MCF 10A (cell line): ENCODE measurements around the gene CIB4. TPM values are rescaled to one million over a fixed set of nuclear protein-coding genes. Genes with fewer than 3 reads are reported as not detected.

Source experiments
- BruUV-seq: library from RNA; stranded (reverse); fragments of 400-500 nt; replicated peaks from 2 replicates; lab custom pipeline; 2021; lab: Mats Ljungman, UMichigan
- CTCF ChIA-PET: fragments of 300-600 bp; sonication (Branson Sonifier 250); formaldehyde crosslinking; extraction: SDS; loops from one replicate; lab custom pipeline; 2021; ENCODE audit warnings: antibody characterized with exemption, inconsistent platforms; lab: Yijun Ruan, JAX
- POLR2A ChIA-PET: fragments of 300-600, 350-650 bp; sonication (Branson Sonifier 250); formaldehyde crosslinking; extraction: SDS; loops from one replicate; lab custom pipeline; 2020; ENCODE audit warnings: antibody characterized with exemption, inconsistent platforms; lab: Yijun Ruan, JAX
- DNase-seq: peaks from one replicate; pipeline ENCODE4 v3.0.0-alpha.2; 2018; ENCODE audit not compliant: unreplicated experiment
- H3K27ac Mint-ChIP-seq: one replicate; pipeline ENCODE4 v1.8.0; 2022; ENCODE audit warnings: mild to moderate bottlenecking, low read depth, mixed read lengths; ENCODE audit not compliant: unreplicated experiment
- H3K27me3 Mint-ChIP-seq: one replicate; pipeline ENCODE4 v1.8.0; 2022; ENCODE audit warnings: mixed read lengths; ENCODE audit not compliant: insufficient read depth, unreplicated experiment
- H3K36me3 Mint-ChIP-seq: one replicate; pipeline ENCODE4 v1.8.0; 2022; ENCODE audit warnings: mild to moderate bottlenecking, moderate library complexity, mixed read lengths; ENCODE audit not compliant: insufficient read depth, unreplicated experiment
- H3K4me1 Mint-ChIP-seq: one replicate; pipeline ENCODE4 v1.8.0; 2022; ENCODE audit warnings: mixed read lengths; ENCODE audit not compliant: insufficient read depth, unreplicated experiment
- H3K4me3 Mint-ChIP-seq: one replicate; pipeline ENCODE4 v1.8.0; 2022; ENCODE audit warnings: mild to moderate bottlenecking, moderate library complexity, mixed read lengths; ENCODE audit not compliant: unreplicated experiment
- H3K9me3 Mint-ChIP-seq: one replicate; pipeline ENCODE4 v1.8.0; 2022; ENCODE audit warnings: mixed read lengths; ENCODE audit not compliant: unreplicated experiment
- intact Hi-C: fragments of 100-400 bp; cut with micrococcal nuclease; formaldehyde crosslinking; loops from 2 replicates; pipeline ENCODE4 v1.14.1; 2022
- total RNA-seq: library from RNA; stranded (reverse); gene quantifications from 2 replicates; pipeline ENCODE4 v1.2.3, GENCODE V29; 2022
- TF ChIP-seq, protein P1 (sequence below): fragments of 200-600 bp; IDR thresholded peaks from one replicate; pipeline ENCODE4 v1.8.0; 2022; ENCODE audit warnings: antibody characterized with exemption, mild to moderate bottlenecking; ENCODE audit not compliant: unreplicated experiment

CIB4 gene
- total RNA-seq, 1 experiment from 2014 or later, result not detected

DNA sequence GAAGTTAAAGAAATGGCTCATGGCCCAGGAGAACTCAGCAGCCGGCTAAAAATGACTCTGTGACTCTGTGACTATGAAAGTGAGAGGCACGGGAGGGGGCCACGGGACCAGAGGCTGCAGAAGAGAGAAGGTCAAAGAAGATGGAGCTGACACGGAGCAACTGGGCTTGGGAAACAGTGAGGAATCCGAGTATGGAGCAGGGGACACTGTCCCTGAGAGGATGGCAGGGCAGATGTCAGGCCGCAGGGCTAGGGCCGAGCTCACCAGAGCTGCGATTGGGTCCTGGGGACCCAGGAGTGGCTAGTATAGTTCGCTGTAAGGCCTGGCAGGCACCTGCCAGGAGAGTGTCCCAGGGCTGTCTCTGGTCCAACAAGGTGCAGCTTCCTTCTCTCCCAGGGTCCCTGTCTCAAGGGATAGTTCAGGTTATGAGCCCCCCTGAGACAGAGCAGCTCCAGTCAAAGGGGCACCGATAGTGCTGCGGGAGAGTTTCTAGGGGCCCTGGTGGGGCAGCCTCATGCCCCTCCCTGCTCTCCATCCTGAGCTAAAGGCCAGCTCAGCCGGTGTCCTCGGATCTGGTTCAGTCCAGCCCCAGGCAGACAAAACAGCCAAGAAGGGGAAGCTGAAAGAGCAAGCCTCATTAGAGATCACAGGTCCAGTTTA lies 42.7 kb downstream of the CIB4 start:
- TF ChIP-seq, protein P1, sequence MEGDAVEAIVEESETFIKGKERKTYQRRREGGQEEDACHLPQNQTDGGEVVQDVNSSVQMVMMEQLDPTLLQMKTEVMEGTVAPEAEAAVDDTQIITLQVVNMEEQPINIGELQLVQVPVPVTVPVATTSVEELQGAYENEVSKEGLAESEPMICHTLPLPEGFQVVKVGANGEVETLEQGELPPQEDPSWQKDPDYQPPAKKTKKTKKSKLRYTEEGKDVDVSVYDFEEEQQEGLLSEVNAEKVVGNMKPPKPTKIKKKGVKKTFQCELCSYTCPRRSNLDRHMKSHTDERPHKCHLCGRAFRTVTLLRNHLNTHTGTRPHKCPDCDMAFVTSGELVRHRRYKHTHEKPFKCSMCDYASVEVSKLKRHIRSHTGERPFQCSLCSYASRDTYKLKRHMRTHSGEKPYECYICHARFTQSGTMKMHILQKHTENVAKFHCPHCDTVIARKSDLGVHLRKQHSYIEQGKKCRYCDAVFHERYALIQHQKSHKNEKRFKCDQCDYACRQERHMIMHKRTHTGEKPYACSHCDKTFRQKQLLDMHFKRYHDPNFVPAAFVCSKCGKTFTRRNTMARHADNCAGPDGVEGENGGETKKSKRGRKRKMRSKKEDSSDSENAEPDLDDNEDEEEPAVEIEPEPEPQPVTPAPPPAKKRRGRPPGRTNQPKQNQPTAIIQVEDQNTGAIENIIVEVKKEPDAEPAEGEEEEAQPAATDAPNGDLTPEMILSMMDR, result no peak
- no peaks in the 10 kb centered on the region for H3K9me3 Mint-ChIP-seq
- no TSS peak for BruUV-seq
- DNase-seq, result no peak
- intact Hi-C loops, result no loop called here
- no peaks in the 10 kb centered on the region for H3K36me3 Mint-ChIP-seq
- H3K4me3 Mint-ChIP-seq, result no peak overlapping the region
- H3K27ac Mint-ChIP-seq, result no peak overlapping the region
- ChIA-PET POLR2A (interaction anchor here (1.2 kb wide), 1 partner anchor 43 kb away, joined by 3 read pairs; no protein-coding TSS in a partner anchor), CTCF (interaction anchor here (0.5 to 0.9 kb wide), 3 partner anchors 97 to 181 kb away, joined by 3 to 6 read pairs (median 3); no protein-coding TSS in a partner anchor)
- peaks cover 63% of the 10 kb centered on the region for H3K27me3 Mint-ChIP-seq
- H3K4me1 Mint-ChIP-seq, result no peaks in the 10 kb centered on the region

DNA sequence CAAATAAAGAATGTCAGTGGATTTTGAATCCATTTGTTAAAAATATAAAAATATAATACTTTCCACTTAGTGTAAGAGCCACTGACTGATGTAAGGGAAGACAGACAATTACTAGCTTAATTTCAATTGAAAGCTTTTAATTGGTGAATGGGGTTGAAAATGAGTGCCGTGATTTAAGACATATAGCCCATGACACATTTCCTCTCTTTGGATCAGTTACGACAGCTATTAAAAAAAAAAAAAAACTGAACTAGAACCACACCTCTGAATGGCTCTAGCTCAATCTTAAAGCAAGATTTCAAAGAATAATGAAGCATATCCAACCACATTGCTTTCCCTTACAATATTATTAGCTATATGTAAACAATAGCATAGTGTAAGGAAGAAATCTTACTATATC lies 44.0 kb downstream of the CIB4 start:
- intact Hi-C loops, result no loop called here
- DNase-seq, result peak; percentile 27
- Mint-ChIP-seq H3K9me3 (no peaks in the 10 kb centered on the region), H3K4me3 (no peak overlapping the region), H3K27me3 (peaks cover 63% of the 10 kb centered on the region), H3K27ac (no peak overlapping the region), H3K36me3 (no peaks in the 10 kb centered on the region), H3K4me1 (no peaks in the 10 kb centered on the region)
- BruUV-seq, result no TSS peak
- CTCF ChIA-PET, result interaction anchor here (1.9 to 2.4 kb wide), 3 partner anchors 9 to 148 kb away, joined by 12 to 19 read pairs (median 18); no protein-coding TSS in a partner anchor
- POLR2A ChIA-PET, result interaction anchor here (0.6 to 1.3 kb wide), 4 partner anchors 11 to 632 kb away, joined by 3 read pairs; partner anchors contain the start of gene SELENOI
- TF ChIP-seq, protein P1, result no peak

DNA sequence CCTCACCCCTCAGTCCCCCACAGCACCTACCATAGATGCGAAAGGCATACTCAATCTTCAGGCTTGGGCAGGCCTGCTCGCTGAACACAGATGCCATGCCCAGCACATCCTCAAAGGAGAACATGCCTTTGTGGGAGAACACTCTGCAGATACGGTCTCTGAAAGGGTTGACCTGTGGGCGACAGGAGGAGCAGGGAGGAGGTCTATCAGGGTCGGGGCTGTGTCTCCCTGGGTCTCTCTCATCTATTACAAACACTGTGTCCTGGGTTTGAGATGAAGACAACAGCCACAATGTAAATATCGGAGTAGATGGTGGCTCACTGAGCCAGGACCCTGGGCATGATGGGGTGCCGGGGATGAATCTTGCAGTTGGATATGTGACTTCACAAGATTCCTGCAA lies 46.0 kb downstream of the CIB4 start:
- BruUV-seq, result no TSS peak
- Mint-ChIP-seq H3K36me3 (no peaks in the 10 kb centered on the region), H3K9me3 (no peaks in the 10 kb centered on the region), H3K27me3 (peaks cover 60% of the 10 kb centered on the region), H3K4me1 (no peaks in the 10 kb centered on the region), H3K27ac (no peak overlapping the region), H3K4me3 (no peak overlapping the region)
- ChIA-PET POLR2A (no interaction called here), CTCF (interaction anchor here (1.0 kb wide), 1 partner anchor 10 kb away, joined by 3 read pairs; no protein-coding TSS in a partner anchor)
- TF ChIP-seq, protein P1, result no peak
- intact Hi-C loops, result no loop called here
- no peak for DNase-seq

DNA sequence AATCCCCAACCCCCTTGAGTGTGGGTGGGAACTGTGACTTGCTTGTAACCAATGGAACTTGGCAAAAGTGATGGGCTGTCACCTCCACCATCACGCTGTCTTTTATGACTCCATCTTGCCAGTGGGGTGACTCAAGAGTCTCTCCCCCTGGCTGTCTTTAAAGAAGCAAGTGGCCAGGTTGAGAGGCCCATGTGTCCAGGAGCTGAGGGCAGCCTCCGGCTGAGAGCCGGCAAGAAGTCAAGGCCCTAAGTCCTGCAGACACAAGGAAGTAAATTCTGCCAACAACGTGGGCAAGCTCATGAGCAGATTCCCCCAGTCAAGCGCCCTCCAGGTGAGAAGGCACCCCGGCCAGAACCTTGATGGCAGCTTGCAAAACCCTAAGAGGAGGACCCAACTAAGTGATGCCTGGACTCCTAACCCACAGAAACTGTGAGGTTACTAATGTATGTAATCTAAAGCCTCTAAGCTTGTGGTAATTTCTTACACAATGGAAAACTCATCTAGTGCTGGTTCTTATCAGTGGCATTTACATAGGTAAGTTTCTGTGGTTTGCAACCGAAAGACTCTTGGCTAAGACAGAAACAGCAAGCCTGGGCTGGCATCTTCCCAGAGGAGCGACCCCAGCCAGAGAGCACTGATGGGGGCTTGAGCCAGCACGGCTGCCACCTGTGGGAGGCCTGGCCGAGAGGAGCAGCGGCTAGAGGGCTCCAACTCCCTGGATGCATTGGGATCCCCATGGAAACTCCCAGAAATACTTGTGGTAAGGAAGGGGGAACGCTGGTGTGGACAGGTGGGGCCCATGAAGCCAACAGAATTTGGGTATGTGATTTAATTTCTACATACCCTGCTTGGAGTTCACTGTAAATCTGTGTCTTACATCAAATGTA lies 49.3 kb downstream of the CIB4 start:
- H3K4me1 Mint-ChIP-seq, result no peaks in the 10 kb centered on the region
- H3K9me3 Mint-ChIP-seq, result no peaks in the 10 kb centered on the region
- TF ChIP-seq, protein P1, result no peak
- DNase-seq, result no peak
- BruUV-seq, result no TSS peak
- H3K36me3 Mint-ChIP-seq, result no peaks in the 10 kb centered on the region
- ChIA-PET POLR2A (no interaction called here), CTCF (interaction anchor here (2.5 to 2.8 kb wide), 3 partner anchors 12 to 154 kb away, joined by 11 to 16 read pairs (median 15); no protein-coding TSS in a partner anchor)
- H3K27ac Mint-ChIP-seq, result no peak overlapping the region
- intact Hi-C loops, result no loop called here
- H3K27me3 Mint-ChIP-seq, result peaks cover 77% of the 10 kb centered on the region
- no peak overlapping the region for H3K4me3 Mint-ChIP-seq
